HG02970 (cell line): ENCODE results near the gene SMIM34.
"Not testable (repeated sequence)": the region's sequence is repeated elsewhere in the genome, so short reads cannot be mapped to it uniquely, and the experiment has no call there.

ENCODE experiments used
- ATAC-seq: cut with Tn5 transposase; IDR thresholded peaks from one replicate; pipeline ENCODE4 v1.9.1; 2021; ENCODE audit warnings: mild to moderate bottlenecking, moderate library complexity, moderate number of reproducible peaks; ENCODE audit not compliant: unreplicated experiment, low FRiP score

SMIM34 gene

DNA sequence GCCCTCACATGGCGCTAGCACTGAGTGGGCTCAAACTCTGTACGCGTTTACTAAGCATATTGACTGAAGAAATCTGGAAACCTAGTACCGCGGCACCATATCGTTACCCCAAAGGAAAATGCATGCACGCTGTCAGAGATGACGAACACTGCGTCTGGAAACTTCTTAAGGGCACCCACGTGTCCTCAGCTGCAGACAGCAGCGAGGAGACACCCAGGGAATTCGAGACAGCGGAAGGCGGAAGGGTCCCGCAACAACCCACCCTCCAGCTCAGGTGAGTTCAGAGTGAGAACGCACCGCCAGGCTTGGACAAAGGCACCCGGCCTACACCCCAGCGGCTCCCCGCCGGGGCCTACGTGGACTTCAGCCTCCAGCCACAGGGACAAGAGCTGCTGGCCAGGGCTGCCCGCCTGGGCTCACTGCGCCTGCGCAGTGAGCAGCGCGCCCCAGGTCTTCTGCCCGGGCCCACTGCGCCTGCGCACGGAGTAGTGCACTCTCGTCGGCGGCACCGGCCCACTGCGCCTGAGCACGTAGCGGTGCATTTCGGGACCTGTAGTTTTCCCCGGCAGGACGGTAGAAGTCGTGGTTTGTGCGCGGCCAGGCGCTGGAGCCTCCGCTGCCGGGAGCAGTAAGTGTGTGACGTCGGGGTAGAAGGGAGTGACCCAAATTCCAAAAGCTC is 48.7 kb downstream of the SMIM34 start, which contains the start of gene SMIM11:
Gene SMIM11 (plus strand): TSS at position 568 of the 679 bp plus-strand sequence. CDS start 3,998 bp downstream, outside the sequence.
- peak; percentile 93 for ATAC-seq

DNA sequence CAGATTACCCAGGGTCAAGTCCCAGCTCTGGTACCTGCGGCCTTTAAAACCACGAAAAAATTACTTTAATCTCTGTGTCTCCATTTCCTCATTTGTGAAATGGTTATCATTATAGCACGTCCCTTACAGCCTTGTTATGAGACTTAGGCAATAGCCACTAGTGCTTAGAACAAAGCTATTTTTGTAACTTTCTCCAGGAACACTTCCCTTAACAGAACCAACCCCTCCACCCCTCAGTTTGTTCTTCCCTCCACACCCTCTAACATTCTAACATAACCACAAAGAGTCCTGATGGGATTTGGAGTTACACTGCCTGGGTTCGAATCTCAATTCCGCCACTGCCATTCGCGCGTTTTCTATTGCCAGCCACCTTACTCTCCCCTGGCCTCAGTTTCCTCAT is 49.3 kb downstream of the SMIM34 start:
- not testable (repeated sequence) for ATAC-seq

DNA sequence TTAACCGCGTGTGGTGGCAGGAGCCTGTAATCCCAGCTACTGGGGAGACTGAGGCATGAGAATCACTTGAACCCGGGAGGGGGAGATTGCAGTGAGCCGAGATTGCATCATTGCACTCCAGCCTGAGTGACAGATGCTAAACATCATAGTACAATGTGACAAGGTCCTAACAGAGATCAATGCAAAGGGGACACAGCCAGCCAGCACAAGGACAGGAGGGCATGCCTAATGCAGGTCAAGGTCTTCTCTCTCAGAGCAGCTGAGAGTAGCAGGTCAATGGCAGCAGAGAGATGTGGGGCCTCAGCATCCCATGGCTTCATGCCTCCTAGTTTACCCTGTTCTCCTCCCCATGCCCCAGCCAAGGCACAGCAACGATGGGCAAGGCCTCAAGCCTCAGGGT is 51.4 kb downstream of the SMIM34 start:
- no peak for ATAC-seq

- no peak for ATAC-seq
Measured at GRCh38 chr21:34369741-34370140, 54.0 kb downstream of the SMIM34 start.
